ELR (cell line): ENCODE measurements around the gene SPATA24.
"Not testable (repeated sequence)": the region's sequence is repeated elsewhere in the genome, so short reads cannot be mapped to it uniquely, and the experiment has no call there.

ENCODE experiments used
- DNase-seq: peaks from one replicate; pipeline ENCODE4 v3.0.0-alpha.2; 2015; ENCODE audit warnings: low read depth

Gene SPATA24

GRCh38 chr5:139394654-139395566, 9.0 kb downstream of the SPATA24 start, which contains the start of gene PROB1:
Gene PROB1 (minus strand): TSS chr5:139395104. CDS start chr5:139395081, 23 bp downstream.
- peak; percentile 46 for DNase-seq

GRCh38 chr5:139394123-139394653, 9.7 kb downstream of the SPATA24 start:
- DNase-seq: peak; percentile 55

GRCh38 chr5:139393497-139394122, 10.3 kb downstream of the SPATA24 start:
- DNase-seq: no peak

GRCh38 chr5:139392678-139393496, 11.0 kb downstream of the SPATA24 start:
- no peak for DNase-seq

- DNase-seq: no peak
These were observed 11.6 kb downstream of the SPATA24 start for GRCh38 chr5:139392324-139392677.

- peak; percentile 98 for DNase-seq
These were observed 12.1 kb downstream of the SPATA24 start for GRCh38 chr5:139391570-139392323.

GRCh38 chr5:139390639-139391569, 13.0 kb downstream of the SPATA24 start:
- DNase-seq: peak; percentile 67

GRCh38 chr5:139389701-139390638, 13.9 kb downstream of the SPATA24 start, which contains the start of gene MZB1:
Gene MZB1 (minus strand): TSS chr5:139389913. CDS start chr5:139389856, 57 bp downstream.
- DNase-seq: no peak

- DNase-seq: no peak
These were observed 15.6 kb downstream of the SPATA24 start for GRCh38 chr5:139388198-139388821.

- DNase-seq: no peak
These were observed 16.2 kb downstream of the SPATA24 start for GRCh38 chr5:139387611-139388197.

GRCh38 chr5:139386956-139387355, 16.9 kb downstream of the SPATA24 start:
- not testable (repeated sequence) for DNase-seq

- DNase-seq: no peak
These were observed 17.8 kb downstream of the SPATA24 start for GRCh38 chr5:139386050-139386438.

GRCh38 chr5:139385061-139386049, 18.5 kb downstream of the SPATA24 start:
- no peak for DNase-seq

- DNase-seq: no peak
These were observed 19.3 kb downstream of the SPATA24 start for GRCh38 chr5:139384591-139385051.

- DNase-seq: no peak
These were observed 19.8 kb downstream of the SPATA24 start for GRCh38 chr5:139383993-139384590.

- no peak for DNase-seq
These were observed 20.5 kb downstream of the SPATA24 start, which contains the start of gene SLC23A1 for GRCh38 chr5:139383275-139383992. Gene SLC23A1 (minus strand): TSS chr5:139383297. CDS start chr5:139383253, 44 bp downstream.
